Coronary artery (tissue), 2 donors: ENCODE results near the gene PHC3.
A peak's percentile ranks its signal among the peaks of the same experiment; 100 is the strongest.
"Not testable (repeated sequence)": the region's sequence is repeated elsewhere in the genome, so short reads cannot be mapped to it uniquely, and the experiment has no call there.

ENCODE experiments used
- DNase-seq: peaks from one replicate; pipeline ENCODE4 v3.0.0-alpha.2; 2017; ENCODE audit warnings: low spot score
- H3K27ac ChIP-seq, 2 donors: fragments of 200-600 bp; sonication (generic); one replicate each; pipeline ENCODE4 v1.5.1; 2016 to 2019
- H3K4me3 ChIP-seq: fragments of 200-600 bp; sonication (generic); 2 replicates; pipeline ENCODE4 v1.5.1; 2016; ENCODE audit warnings: mild to moderate bottlenecking, moderate library complexity
- CTCF ChIP-seq: fragments of 200-600 bp; sonication (generic); IDR thresholded peaks from one replicate; pipeline ENCODE4 v1.5.1; 2019; ENCODE audit warnings: antibody characterized with exemption

Gene PHC3

GRCh38 chr3:170204023-170204472 lies 22.5 kb upstream of the PHC3 start:
- DNase-seq = no peak
- Histone ChIP-seq H3K4me3 (no peak overlapping the region), H3K27ac (no peak overlapping the region)
- TF ChIP-seq CTCF = no peak

- TF ChIP-seq CTCF = no peak
- Histone ChIP-seq H3K4me3 (no peak overlapping the region), H3K27ac (no peak overlapping the region)
- no peak for DNase-seq
These were observed 21.9 kb upstream of the PHC3 start for GRCh38 chr3:170203457-170203856.

GRCh38 chr3:170201527-170201926 lies 20.0 kb upstream of the PHC3 start:
- no peak for TF ChIP-seq CTCF
- no peak overlapping the region for H3K27ac ChIP-seq
- no peak for DNase-seq
- no peak overlapping the region for H3K4me3 ChIP-seq

GRCh38 chr3:170200987-170201386 lies 19.5 kb upstream of the PHC3 start:
- no peak for TF ChIP-seq CTCF
- no peak for DNase-seq
- no peak overlapping the region for H3K27ac ChIP-seq
- no peak overlapping the region for H3K4me3 ChIP-seq

- TF ChIP-seq CTCF = no peak
- H3K4me3 ChIP-seq = no peak overlapping the region
- H3K27ac ChIP-seq = no peak overlapping the region
- DNase-seq = no peak
These were observed 15.3 kb upstream of the PHC3 start for GRCh38 chr3:170196833-170197232.

- H3K4me3 ChIP-seq, H3K27ac ChIP-seq: not testable (repeated sequence)
These were observed 14.2 kb upstream of the PHC3 start for GRCh38 chr3:170195759-170196158.

GRCh38 chr3:170189398-170190256 lies 8.1 kb upstream of the PHC3 start:
- Histone ChIP-seq H3K4me3 (peak overlapping the region; percentile 32), H3K27ac (no peak overlapping the region)
- TF ChIP-seq CTCF = no peak
- DNase-seq = no peak

More at GRCh38 chr3:170195759-170196158, 14.2 kb upstream of the PHC3 start:
- not testable (repeated sequence) for DNase-seq
